Activated CD4-positive, alpha-beta T cell treated with anti-CD3 and anti-CD28 coated beads, Interleukin-2, amount 50 U/mL, for 4 hours (primary cell): ENCODE measurements around the gene CCDC28B.

ENCODE experiments used
- DNase-seq, 2 experiments: peaks; one replicate each; pipeline ENCODE4 v3.0.0-alpha.2; 2020

Gene CCDC28B

DNA sequence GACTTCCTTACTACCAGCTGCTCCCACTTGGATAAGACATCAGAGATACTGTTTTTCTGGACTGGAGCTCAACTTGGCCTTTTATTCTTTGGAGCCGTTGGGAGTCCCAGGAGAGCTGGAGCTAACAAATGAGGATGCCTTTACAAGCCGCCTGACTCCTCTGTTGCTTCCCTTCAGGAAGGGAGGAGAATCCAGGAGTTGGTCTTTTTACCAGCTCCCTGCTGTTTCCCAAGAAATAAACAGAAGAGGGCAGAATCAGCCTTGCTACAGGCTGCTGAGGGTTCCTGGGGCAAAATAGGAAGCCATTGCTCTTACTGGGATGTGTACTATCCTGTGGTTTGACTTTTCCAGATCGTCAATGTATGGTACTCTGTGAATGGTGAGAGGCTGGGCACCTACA, 23.3 kb downstream of the CCDC28B start:
- no peak for DNase-seq

DNA sequence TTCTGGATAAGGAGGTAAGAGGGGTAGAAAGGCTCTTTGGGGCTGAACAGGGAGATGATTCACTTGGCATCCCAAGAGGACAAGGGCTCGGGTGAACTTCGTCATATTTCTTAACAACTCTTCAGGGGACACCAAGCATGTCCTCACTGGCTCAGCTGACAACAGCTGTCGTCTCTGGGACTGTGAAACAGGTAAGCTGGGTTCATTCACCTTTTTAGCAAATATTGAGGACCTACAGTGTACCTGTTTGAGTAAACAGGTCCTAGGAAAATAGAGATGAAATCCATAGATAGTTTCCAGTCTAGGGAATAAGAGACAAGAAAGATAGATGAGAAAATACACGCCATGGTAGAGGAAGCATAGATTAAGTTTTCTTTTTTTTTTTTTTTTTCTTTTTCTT, 23.9 kb downstream of the CCDC28B start:
- DNase-seq: no peak

DNA sequence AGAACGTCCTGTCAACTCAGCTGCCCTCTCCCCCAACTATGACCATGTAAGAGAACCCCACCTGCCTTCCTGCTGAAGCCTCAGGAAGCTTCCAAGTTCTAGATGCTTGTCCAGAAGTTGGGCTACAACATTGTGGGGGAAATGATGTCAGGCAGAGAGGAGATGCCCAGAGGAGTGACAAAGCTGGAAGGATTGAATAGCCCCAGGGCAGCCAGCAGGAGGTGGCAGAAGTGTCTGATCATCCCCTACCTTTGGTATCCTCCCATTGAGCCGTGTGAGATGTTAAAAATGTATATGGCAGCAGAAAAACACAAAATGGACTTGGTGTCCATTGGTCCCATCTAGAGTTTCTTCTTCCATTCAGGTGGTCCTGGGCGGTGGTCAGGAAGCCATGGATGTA, 28.4 kb downstream of the CCDC28B start:
- no peak for DNase-seq

DNA sequence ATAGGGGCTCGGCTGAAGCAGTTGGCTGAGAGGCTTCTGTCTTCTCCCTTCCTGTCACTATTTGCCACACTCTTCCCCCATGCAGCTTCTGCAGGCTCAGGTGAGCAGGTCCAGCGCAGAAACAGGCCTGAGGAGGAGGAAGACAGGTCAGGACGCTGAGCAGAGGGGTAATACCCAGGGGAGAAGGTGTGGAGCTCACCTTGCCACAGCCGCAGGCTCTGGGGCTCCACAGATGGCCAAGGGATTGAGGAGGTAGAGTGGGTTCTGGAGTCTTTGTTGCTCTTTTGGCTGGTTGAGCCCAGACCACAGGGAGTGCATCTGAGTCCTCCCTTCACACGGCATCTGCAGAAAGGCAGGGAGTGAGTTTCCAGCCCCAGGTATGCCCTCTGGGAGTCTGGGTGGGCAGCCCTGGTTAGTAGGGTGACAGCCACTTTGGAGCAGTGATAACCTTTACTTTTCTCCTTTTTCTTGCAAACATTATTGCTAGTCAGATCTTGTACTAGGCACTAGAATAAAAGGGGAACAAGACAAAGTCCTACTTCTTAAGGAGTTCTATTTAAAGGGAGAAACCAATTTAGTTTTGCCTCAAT, 31.5 kb downstream of the CCDC28B start:
- DNase-seq: no peak

DNA sequence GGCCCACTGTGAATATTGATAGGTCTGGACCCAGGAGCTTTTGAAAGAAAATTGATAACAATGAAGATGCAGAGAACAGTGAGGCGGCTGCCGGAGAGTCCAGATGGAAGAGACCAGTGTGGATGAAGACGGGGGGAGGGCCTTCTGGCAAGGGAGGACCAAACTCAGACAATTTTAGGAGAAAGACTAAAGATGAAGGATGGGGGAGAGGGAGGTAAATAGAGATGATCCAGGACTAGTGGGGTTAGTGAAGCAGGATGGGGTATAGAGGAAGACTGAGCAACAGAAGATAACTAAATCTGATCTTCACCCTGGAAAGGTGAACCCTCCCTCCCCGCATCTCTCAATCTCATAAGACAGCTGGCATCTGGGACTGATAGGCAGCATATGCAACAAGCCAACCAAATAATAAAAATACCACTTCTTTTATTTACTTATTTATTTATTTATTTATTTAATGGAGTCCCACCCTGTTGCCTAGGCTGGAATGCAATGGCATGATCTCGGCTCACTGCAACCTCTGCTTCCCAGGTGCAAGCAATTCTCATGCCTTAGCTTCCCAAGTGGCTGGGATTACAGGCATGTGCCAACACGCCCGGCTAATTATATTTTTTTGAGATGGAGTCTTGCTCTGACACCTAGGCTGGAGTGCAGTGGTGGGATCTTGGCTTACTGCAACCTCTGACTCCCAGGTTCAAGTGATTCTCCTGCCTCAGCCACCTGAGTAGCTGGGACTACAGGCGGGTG, 32.3 kb downstream of the CCDC28B start:
- DNase-seq: no peak

DNA sequence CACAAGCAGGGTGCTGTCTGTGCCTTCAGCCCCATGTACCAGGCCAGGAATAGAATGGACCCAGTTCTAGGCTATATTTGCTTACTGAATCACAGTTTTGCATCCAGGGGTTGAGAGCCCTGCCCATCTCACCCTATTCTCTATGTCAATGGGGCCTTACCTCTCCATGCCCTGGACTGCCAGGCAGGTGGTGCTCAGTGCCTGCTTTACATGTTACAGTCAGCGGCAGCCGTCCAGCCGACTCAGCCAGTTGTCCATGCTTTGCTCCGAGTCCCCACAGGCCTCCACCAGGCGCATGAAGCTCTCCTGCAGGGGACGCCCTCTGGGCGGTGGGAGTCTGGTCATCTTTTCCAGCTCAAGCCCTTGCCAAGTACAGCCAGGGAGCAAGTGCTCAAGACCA, 34.4 kb downstream of the CCDC28B start:
- DNase-seq: no peak

DNA sequence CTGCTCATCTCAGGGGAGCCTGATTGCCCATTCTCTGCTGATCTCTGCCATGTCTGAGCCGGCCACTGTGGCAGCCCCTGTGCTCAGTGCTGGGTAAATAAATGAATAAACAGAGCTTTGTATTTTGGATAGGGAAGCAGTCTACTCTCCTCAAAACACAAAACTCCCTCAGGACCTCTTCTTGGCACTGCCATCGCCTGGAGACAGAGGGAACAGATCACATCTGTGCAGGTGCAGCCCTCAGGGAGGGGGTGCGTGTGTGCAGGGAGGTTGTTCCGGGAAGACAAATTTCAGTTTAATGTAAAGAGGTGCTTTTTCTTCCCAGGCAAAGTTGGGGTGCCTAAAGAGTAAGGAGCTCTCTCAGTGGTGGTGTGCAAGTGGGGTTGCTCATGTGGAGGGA, 38.9 kb downstream of the CCDC28B start:
- no peak for DNase-seq

DNA sequence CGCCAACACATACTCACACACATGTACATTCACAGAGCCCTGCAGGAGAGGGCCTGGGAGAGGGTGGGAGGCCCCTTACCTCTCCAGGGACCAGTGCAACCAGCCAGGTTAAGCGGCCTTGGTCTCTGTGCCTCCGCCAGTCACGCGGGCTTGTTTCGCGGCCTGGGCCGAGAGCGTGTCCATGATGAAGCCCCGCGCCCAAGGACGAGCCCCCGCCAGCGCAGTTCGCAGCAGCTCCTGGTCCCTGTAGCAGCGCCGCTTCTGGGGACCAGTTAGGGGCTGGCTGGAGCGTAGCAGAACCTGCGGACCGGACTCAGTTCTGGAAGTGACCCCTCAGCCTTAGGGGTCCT, 39.4 kb downstream of the CCDC28B start:
- DNase-seq: no peak

DNA sequence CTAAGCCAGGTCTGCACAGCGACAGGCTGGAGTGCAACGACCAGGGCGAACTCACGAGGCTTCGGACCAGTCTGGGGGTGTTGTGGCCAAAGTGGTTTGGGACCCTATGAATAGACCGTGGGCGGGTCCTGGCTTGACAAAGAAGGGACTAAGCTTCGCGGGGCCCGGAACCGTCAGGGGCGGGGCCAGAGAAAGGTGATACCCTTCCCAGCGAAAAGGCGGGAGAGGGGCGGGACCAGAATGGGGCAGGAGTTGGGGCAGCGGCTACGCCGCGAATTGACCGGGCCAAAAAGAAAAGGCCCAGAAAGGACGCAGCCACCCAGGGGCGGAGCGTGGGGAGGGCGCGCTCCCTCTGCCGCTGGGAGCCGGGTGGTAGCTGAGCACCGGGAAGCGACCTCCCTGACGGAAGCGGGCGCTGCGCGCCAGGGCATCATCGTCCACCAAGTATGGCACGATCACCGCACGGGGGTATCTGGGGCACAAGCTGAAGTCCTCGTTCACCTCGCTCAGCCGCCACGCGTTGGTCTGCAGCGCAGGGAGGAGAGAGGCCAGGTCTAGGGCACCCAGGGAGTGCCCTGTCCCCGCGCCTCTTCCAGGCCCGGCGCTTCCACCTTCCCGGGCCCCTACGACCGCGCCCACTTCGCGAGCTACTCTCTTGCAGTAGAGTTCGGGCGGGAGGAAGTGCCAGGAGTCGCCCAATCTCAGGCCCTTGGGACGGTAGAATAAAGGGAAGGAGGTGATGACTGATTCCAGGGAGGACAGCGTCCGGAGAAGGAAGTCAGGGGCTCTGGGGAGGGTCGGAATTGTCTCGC, 40.0 kb downstream of the CCDC28B start:
- peak; percentile 45 to 47 for DNase-seq

DNA sequence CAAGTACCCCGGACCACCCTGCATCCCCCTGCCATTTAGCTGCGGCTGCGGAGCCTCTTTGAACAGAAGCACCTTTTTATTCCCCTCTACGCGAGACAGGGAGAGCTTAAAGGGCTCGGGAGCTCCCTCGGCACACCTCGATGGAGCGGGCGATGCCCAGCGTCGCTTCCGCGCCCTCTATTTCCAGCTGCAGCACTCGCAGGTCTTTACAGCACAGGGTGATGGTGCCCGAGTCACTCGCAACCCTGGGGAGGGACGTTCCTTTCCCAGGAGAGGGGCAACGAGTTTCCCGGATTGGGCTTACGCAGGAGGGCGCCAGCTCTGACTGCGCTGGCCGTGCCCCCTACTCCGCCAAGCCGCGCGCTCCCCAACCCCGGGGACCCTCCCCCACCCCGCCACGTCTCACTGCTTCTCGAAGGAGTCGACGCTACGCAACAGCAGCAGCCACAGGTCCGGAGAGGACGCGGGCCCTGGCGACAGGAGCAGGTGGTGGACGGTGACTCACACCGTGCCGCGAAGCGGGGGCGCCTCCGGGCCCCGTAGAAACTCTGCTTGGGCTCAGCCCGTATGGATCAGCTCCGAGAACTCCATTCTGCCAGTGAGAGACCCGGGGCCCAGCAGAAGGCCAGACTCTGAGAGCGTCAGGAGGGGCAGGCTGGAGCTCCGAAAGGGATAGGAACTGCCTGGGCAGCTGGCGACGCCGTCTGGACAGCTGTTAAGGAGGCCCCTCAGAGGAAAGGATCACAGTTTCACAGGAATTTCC, 40.8 kb downstream of the CCDC28B start:
- DNase-seq: peak in 1 of 2 experiments; percentile 21

DNA sequence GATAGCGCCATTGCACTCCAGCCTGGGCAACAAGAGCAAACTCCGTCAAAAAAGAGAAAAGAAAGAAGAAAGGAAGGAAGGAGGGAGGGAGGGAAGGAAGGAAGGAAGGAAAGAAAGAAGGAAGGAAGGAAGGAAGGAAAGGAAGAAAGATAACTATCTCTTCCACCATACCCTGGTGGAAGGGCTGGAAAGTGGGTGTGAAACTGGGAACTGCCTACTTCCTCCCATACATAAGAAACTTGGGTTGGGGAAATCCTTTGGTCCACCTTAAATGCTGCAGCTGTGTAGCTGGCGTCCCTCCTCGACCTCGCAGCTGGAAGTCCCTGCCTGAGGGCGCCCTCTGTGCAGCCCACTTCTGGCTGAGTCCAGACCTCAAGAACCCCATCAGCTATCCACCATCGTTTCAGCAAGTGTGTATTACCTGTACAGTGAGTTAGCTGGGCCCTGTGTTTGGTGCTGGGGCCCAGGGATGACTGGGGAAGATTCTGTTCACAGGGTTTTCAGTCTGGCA, 42.0 kb downstream of the CCDC28B start:
- no peak for DNase-seq

DNA sequence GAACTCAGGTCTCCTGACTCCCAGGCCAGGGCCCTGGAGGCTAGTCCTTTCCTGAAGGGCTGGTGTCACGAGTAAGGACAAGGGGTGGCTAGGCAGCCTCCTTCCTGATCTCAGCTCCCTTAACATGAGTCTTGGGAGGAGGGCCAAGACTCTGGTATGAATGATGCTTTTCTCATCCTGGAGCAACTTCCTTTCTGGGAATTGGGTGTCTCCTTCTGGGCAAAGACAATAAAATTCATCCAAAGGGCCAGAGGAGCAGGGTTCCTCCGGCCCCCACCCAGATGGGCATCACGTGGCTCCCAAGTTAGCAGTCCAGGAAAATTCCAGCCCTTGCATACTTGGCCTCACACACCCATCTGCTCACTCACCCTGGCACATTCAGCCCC, 46.5 kb downstream of the CCDC28B start, which contains the start of gene FAM167B:
FAM167B (plus strand) TSS at position 335 of the 386 bp plus-strand sequence. CDS start 200 bp downstream, outside the sequence.
- no peak for DNase-seq

DNA sequence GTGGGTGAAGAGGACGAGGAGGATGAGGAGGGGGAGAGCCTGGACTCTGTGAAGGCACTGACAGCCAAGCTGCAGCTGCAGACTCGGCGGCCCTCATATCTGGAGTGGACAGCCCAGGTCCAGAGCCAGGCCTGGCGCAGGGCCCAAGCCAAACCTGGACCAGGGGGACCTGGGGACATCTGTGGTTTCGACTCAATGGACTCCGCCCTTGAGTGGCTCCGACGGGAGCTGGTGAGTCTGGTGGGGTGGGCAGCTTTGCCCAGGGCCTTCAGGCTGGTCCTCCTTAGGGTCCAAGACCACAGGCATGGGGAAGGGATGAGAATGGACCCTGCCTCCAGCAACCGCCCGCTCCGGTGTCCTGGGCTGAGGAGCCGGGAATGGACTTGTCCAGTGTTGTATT, 47.1 kb downstream of the CCDC28B start:
- DNase-seq: no peak

DNA sequence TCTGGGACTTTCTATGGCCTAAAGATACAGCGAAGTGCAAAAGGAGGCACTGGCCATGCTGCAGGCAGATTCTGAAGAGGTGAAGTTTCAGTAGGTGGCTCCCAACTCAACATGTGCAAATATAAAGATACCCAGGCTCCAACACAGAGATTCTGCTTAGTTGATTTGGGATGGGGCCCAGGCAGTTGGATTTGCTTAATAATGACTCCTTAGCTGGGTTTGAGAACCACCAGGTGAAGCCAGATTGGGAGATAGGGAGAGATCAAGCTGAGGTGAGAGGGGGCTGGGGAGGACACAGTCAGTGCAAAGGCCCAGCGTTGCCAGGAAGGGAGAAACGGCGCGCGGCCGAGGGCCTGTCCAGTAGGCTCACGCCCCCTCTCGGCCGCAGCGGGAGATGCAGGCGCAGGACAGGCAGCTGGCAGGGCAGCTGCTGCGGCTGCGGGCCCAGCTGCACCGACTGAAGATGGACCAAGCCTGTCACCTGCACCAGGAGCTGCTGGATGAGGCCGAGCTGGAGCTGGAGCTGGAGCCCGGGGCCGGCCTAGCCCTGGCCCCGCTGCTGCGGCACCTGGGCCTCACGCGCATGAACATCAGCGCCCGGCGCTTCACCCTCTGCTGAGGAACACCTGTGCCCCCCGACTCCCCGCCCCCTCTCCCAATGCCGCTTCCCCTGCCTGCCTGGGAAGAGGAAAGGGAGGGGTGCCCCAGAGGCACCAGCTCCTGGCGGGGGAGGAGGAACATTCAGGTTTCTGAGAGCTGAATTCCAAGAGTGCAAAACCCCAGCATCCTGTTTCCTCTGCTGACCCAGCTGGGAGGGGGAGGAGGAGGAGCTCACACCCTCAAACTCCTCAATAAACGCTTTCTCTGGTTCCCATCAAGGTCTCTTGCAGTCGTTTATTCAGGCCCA, 47.8 kb downstream of the CCDC28B start:
- DNase-seq: peak; percentile 66 to 68

DNA sequence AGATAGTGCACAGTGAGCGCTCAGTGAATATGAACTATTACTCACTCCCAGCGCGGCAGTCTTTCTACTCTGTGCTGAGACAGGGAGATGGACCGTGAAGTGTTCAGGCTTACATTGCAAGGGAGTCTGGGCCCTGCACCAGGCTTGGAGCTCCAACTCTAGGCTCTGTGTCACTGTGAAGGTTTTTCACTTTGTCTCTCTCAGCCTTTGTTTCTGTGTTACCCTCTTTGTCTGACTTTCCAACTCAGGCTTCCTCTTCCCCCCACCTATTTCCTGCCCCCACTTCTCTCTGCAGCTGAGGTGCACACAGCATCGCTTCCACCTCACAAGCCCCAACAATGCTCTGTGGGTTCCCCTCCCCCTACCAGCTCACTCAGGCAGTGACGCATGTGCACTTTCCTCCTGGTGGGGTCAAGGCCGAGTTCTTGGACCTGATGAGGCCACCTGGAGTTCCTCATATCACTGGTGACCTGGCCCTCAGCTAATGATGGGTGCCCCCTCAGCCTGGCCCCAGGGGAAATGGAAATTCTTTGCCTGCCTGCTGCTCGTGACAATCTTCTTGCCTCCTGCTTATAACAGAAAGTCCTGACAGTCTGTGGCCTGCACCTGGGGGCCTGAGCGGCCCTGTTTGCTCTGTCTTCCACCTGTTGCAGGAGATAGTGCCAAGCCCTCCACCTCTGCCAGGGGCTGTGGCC, 49.6 kb downstream of the CCDC28B start:
- peak; percentile 75 to 76 for DNase-seq

DNA sequence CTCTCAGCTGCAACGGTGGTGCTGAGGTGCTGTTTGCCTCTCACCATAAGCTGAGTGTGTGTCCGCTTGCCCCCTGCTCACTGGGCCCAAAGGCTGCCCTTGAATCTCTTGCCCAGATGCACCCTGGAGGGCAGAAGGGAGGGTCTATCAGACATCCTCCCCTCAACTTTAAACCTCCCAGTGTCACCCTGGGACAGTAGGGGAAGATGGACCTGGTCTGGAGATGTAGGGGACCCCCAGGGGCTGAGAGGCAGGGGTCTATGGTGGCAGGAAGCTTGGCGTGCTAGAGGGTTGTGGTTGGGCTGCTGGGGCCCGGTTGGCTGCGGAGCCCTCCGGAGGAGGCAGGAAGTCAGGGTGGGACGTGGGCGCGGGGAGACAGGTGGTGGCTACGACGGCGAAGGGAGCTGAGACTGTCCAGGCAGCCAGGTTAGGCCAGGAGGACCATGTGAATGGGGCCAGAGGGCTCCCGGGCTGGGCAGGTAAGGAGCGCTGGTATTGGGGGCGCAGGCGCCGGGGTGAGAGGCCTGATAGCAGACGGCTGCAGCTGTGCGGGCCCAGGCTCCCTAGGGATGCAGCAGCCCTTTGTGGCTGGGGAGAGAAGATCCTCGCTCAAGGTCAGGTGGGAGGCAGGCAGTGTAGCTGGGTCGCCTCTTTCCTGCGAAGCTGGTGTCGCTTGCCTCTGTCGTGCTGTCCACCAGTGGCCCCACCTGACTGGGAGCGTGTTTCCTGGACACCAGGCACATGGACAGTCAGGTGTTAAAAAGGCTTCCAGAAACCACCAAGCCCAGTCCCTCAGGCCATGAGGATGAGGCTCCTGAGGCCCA, 50.7 kb downstream of the CCDC28B start, which contains the start of gene LCK:
LCK (plus strand) TSS at position 373 of the 824 bp plus-strand sequence. CDS start 23,065 bp downstream, outside the sequence.
- DNase-seq: peak; percentile 50 to 58
